B cell (primary cell): ENCODE measurements around the gene FARSB. TPM values are rescaled to one million over a fixed set of nuclear protein-coding genes. Genes with fewer than 3 reads are reported as not detected.

ENCODE experiments used
- ATAC-seq: fragments of 200-7000 bp; cut with Tn5 transposase; one replicate; pipeline ENCODE4 v1.10.0; 2021; ENCODE audit warnings: low read depth, mild to moderate bottlenecking, moderate number of reproducible peaks, moderate library complexity
- CTCF ChIA-PET: fragments of 350-600 bp; sonication (Branson Sonifier 250); formaldehyde crosslinking; loops from one replicate; lab custom pipeline; 2021; ENCODE audit warnings: antibody characterized with exemption, inconsistent platforms; lab: Charles Lee
- POLR2A ChIA-PET: fragments of 350-600 bp; sonication (Branson Sonifier 250); formaldehyde crosslinking; loops from one replicate; lab custom pipeline; 2021; ENCODE audit warnings: antibody characterized with exemption; lab: Charles Lee
- DNase-seq: peaks from one replicate; pipeline ENCODE4 v3.0.0; 2013
- H2AFZ ChIP-seq: 2 replicates; pipeline ENCODE4 v1.6.1; 2012; ENCODE audit warnings: mild to moderate bottlenecking, low read depth, low read length; ENCODE audit not compliant: insufficient read depth, poor library complexity, severe bottlenecking
- H3K27ac ChIP-seq, 2 donors: 1 replicate in 1 of 2; 2 replicates in 1 of 2; pipeline ENCODE4 v1.5.1; 2012 to 2013; ENCODE audit warnings: low read length in 2 of 2, mild to moderate bottlenecking in 2 of 2, moderate library complexity in 1 of 2
- H3K27me3 ChIP-seq, 4 experiments: fragments of 200-600 bp in 1 of 4; sonication (generic) in 1 of 4; replicated peaks in 1 of 4; 1 replicate in 2 of 4; 2 replicates in 2 of 4; pipeline versions ENCODE4 v1.6.1 to v1.7.0; 2013 to 2016; ENCODE audit warnings: low read length in 3 of 4, mild to moderate bottlenecking in 2 of 4, mixed read lengths in 1 of 4, moderate library complexity in 1 of 4; ENCODE audit not compliant: insufficient read depth in 4 of 4, control insufficient read depth in 3 of 4; ENCODE audit errors: control extremely low read depth in 1 of 4
- H3K36me3 ChIP-seq, 2 experiments: replicated peaks in 1 of 2; 1 replicate in 1 of 2; 2 replicates in 1 of 2; pipeline versions ENCODE4 v1.6.1 to v1.7.1; 2013; ENCODE audit warnings: low read length in 1 of 2; ENCODE audit not compliant: insufficient read depth in 2 of 2, control insufficient read depth in 1 of 2; ENCODE audit errors: control extremely low read depth in 1 of 2, extremely low read depth in 1 of 2
- H3K4me1 ChIP-seq, 2 donors: fragments of 200-600 bp in 1 of 2; sonication (generic) in 1 of 2; 1 replicate in 1 of 2; 2 replicates in 1 of 2; pipeline versions ENCODE4 v1.5.1 to v1.6.1; 2013 to 2017; ENCODE audit warnings: low read length in 2 of 2; ENCODE audit not compliant: control insufficient read depth in 2 of 2, insufficient read depth in 2 of 2
- H3K4me2 ChIP-seq: replicated peaks from 2 replicates; pipeline ENCODE3; 2012; ENCODE audit warnings: mild to moderate bottlenecking, low read depth, low read length; ENCODE audit not compliant: poor library complexity, severe bottlenecking
- H3K4me3 ChIP-seq, 5 experiments: fragments of 200-600 bp in 1 of 5; sonication (generic) in 1 of 5; 1 replicate in 3 of 5; 2 replicates in 2 of 5; pipeline versions ENCODE4 v1.5.1 to v1.7.0; 2011 to 2016; ENCODE audit warnings: low read length in 4 of 5, mild to moderate bottlenecking in 4 of 5, low read depth in 2 of 5, control low read depth in 1 of 5, moderate library complexity in 1 of 5; ENCODE audit not compliant: insufficient read depth in 1 of 5; ENCODE audit errors: control extremely low read depth in 1 of 5, extremely low read depth in 1 of 5
- H3K79me2 ChIP-seq: fragments of 200-600 bp; sonication (generic); one replicate; pipeline ENCODE4 v1.6.0; 2016; ENCODE audit warnings: low read length; ENCODE audit not compliant: control insufficient read depth, insufficient read depth
- H3K9ac ChIP-seq: fragments of 200-600 bp; sonication (generic); 2 replicates; pipeline ENCODE4 v1.6.1; 2017; ENCODE audit warnings: mild to moderate bottlenecking, low read length, moderate library complexity
- H3K9me3 ChIP-seq, 3 donors: one replicate each; pipeline versions ENCODE4 v1.6.1 to v1.7.1; 2013; ENCODE audit warnings: low read length in 2 of 3; ENCODE audit not compliant: control insufficient read depth in 2 of 3, insufficient read depth in 1 of 3; ENCODE audit errors: control extremely low read depth in 1 of 3
- H4K20me1 ChIP-seq: 2 replicates; pipeline ENCODE4 v1.6.0; 2012; ENCODE audit warnings: mild to moderate bottlenecking, low read length; ENCODE audit not compliant: insufficient read depth, control insufficient read depth, poor library complexity, severe bottlenecking
- H3K27ac Mint-ChIP-seq: one replicate; pipeline ENCODE4 v1.8.0; 2021; ENCODE audit warnings: mixed read lengths
- H3K27me3 Mint-ChIP-seq: one replicate; pipeline ENCODE4 v1.8.0; 2021; ENCODE audit warnings: mixed read lengths
- H3K4me1 Mint-ChIP-seq: one replicate; pipeline ENCODE4 v1.8.0; 2021; ENCODE audit warnings: mixed read lengths
- H3K4me3 Mint-ChIP-seq: one replicate; pipeline ENCODE4 v1.8.0; 2021; ENCODE audit warnings: mixed read lengths
- H3K9me3 Mint-ChIP-seq: one replicate; pipeline ENCODE4 v1.8.0; 2022; ENCODE audit warnings: mixed read lengths; ENCODE audit not compliant: insufficient read depth
- EZH2 ChIP-seq: IDR thresholded peaks from 2 replicates; pipeline ENCODE4 v1.6.1; 2012; ENCODE audit warnings: borderline replicate concordance, low read depth, mild to moderate bottlenecking, moderate library complexity, low read length; ENCODE audit not compliant: insufficient read depth, poor library complexity, severe bottlenecking
- WGBS: methylation state at CpG from one replicate; pipeline ENCODE4 v1.1.5; 2013; ENCODE audit warnings: missing lambda C conversion rate; ENCODE audit not compliant: insufficient coverage; 5-methylcytosine and 5-hydroxymethylcytosine counted together
- intact Hi-C: fragments of 100-400 bp; cut with micrococcal nuclease; formaldehyde crosslinking; loops from one replicate; pipeline ENCODE4 v1.10.0; 2022
- polyA plus RNA-seq: library from polyadenylated mRNA; depleted of rRNA; stranded (reverse); fragments of >200 nt; gene quantifications from 2 replicates; pipeline ENCODE4 v1.2.3, GENCODE V29; 2012
- total RNA-seq, 2 donors: library from RNA; stranded (reverse); fragments of 120-200 nt in 1 of 2; gene quantifications; 1 replicate in 1 of 2; 2 replicates in 1 of 2; pipeline versions ENCODE4 v1.2.3 to v1.2.4, GENCODE V29; 2013 to 2022
- TF ChIP-seq, protein P1 (sequence below): fragments of 200-600 bp; IDR thresholded peaks from one replicate; pipeline ENCODE4 v1.8.0; 2022; ENCODE audit warnings: antibody characterized with exemption, mild to moderate bottlenecking

Gene FARSB
- total and polyA plus RNA-seq, 2 donors (not counting 1 experiment from before 2014, with no cell fraction given) = 9.2 to 10.2 TPM

DNA sequence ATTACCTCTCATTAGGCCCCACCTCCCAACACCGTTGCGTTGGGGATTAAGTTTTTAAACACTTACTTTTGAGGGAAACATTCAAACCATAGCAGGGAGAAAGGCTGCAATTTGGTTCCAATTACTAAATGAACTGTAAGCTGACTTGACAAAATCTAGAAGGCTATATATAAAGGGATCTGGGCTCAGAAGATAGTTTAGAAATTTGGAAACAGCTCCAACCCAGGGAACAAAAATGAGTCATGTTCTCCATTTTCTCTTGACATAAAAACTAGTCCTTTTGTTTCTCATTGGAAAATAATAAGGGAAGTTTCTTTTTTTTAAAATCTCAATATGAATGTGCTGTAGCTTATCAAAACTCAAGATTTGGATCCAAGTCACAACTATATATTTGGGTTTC, 33.0 kb upstream of the FARSB start:
- Histone ChIP-seq H3K4me3 (no peak overlapping the region), H3K79me2 (no peaks in the 10 kb centered on the region), H3K27ac (no peak overlapping the region), H3K4me1 (peaks cover 4 to 6% of the 10 kb centered on the region in 2 donors), H3K27me3 (no peaks in the 10 kb centered on the region), H3K9me3 (no peaks in the 10 kb centered on the region), H3K4me2 (no peak overlapping the region), H2AFZ (no peak overlapping the region), H3K36me3 (no peaks in the 10 kb centered on the region), H4K20me1 (no peaks in the 10 kb centered on the region), H3K9ac (no peak overlapping the region)
- DNase-seq = no peak
- ATAC-seq = no peak
- no CpG with 5 or more reads among the region's 2 CpGs for WGBS
- peaks cover 5% of the 10 kb centered on the region for H3K4me1 Mint-ChIP-seq
- TF ChIP-seq EZH2 = no peak
- TF ChIP-seq, protein P1, sequence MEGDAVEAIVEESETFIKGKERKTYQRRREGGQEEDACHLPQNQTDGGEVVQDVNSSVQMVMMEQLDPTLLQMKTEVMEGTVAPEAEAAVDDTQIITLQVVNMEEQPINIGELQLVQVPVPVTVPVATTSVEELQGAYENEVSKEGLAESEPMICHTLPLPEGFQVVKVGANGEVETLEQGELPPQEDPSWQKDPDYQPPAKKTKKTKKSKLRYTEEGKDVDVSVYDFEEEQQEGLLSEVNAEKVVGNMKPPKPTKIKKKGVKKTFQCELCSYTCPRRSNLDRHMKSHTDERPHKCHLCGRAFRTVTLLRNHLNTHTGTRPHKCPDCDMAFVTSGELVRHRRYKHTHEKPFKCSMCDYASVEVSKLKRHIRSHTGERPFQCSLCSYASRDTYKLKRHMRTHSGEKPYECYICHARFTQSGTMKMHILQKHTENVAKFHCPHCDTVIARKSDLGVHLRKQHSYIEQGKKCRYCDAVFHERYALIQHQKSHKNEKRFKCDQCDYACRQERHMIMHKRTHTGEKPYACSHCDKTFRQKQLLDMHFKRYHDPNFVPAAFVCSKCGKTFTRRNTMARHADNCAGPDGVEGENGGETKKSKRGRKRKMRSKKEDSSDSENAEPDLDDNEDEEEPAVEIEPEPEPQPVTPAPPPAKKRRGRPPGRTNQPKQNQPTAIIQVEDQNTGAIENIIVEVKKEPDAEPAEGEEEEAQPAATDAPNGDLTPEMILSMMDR = no peak
- POLR2A ChIA-PET = no interaction called here
- intact Hi-C loops = no loop called here
- H3K27ac Mint-ChIP-seq = no peak overlapping the region
- H3K9me3 Mint-ChIP-seq = no peaks in the 10 kb centered on the region
- no peak overlapping the region for H3K4me3 Mint-ChIP-seq
- H3K27me3 Mint-ChIP-seq = peaks cover 16% of the 10 kb centered on the region
- CTCF ChIA-PET = interaction anchor here (1.0 to 1.4 kb wide), 4 partner anchors 32 to 250 kb away, joined by 3 to 7 read pairs (median 4); partner anchors contain the start of gene FARSB

DNA sequence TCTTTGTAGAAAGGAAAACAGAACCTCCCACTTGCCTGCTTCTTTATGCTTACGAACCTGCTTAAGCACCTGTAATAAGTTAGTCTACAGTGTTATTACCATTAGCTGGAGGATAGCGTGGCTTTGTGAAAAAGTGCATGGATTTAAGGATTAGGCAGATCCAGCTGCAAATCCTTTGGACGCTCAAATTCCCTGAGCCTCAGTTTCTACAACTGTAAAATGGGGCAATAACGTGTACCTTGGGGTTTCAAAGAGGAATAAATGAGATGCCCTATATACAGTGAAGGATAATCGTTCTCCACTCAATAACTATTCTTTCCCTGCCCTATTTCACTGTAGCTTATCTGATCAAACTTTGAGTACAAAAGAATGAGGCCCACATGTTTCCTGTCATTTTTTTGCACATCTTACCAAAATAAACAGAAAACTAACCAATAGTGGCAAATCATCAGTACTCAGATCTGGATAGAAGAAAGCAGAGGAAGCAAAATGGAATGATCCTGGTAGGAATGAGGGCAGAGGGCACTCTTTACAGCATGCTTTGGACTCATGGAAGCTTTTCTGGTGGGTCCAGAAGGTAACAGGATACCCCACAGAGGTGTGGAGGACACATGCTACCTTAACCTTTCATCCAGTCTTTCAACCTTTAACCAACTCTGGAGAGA, 30.3 kb upstream of the FARSB start:
- ATAC-seq = no peak
- H3K27me3 Mint-ChIP-seq = peaks cover 32% of the 10 kb centered on the region
- no peak for TF ChIP-seq EZH2
- TF ChIP-seq, protein P1 = no peak
- no peak overlapping the region for H3K4me3 ChIP-seq
- WGBS = no CpG with 5 or more reads among the region's 5 CpGs
- CTCF ChIA-PET = no interaction called here
- POLR2A ChIA-PET = no interaction called here
- peaks cover 4 to 6% of the 10 kb centered on the region in 2 donors for H3K4me1 ChIP-seq
- no peak overlapping the region for H3K4me2 ChIP-seq
- H3K36me3 ChIP-seq = no peaks in the 10 kb centered on the region
- H3K4me3 Mint-ChIP-seq = no peak overlapping the region
- intact Hi-C loops = no loop called here
- H3K9me3 ChIP-seq = no peaks in the 10 kb centered on the region
- no peak overlapping the region for H3K27ac ChIP-seq
- no peaks in the 10 kb centered on the region for H3K79me2 ChIP-seq
- no peaks in the 10 kb centered on the region for H3K9me3 Mint-ChIP-seq
- peaks cover 0 to 10% (median 4%) of the 10 kb centered on the region in 4 experiments for H3K27me3 ChIP-seq
- no peak overlapping the region for H2AFZ ChIP-seq
- peaks cover 5% of the 10 kb centered on the region for H3K4me1 Mint-ChIP-seq
- no peaks in the 10 kb centered on the region for H4K20me1 ChIP-seq
- no peak overlapping the region for H3K9ac ChIP-seq
- H3K27ac Mint-ChIP-seq = no peak overlapping the region
- no peak for DNase-seq
